SK-N-SH (cell line): Measurements from ENCODE around the gene GRK5. TPM values are rescaled to one million over a fixed set of nuclear protein-coding genes. Genes with fewer than 3 reads are reported as not detected.
A peak's percentile ranks its signal among the peaks of the same experiment; 100 is the strongest.

ENCODE experiments used
- CTCF ChIA-PET: fragments of 300-600, 350-600 bp; formaldehyde crosslinking; extraction: SDS; loops from one replicate; lab custom pipeline; 2021; lab: Yijun Ruan, JAX
- POLR2A ChIA-PET: fragments of 350-600 bp; sonication (Branson Sonifier 250); formaldehyde crosslinking; extraction: SDS; loops from one replicate; lab custom pipeline; 2020; ENCODE audit warnings: antibody characterized with exemption, inconsistent platforms; lab: Yijun Ruan, JAX
- DNase-seq: peaks from one replicate; pipeline ENCODE4 v3.0.0; 2012
- H2AFZ ChIP-seq: fragments of 200-600 bp; sonication (generic); 2 replicates; pipeline ENCODE4 v1.8.1; 2016; ENCODE audit warnings: antibody characterized with exemption, mild to moderate bottlenecking, low read depth
- H3F3A ChIP-seq: fragments of 200-600 bp; sonication (generic); replicated peaks from 2 replicates; pipeline ENCODE3; 2016; ENCODE audit warnings: antibody characterized with exemption, mild to moderate bottlenecking; ENCODE audit not compliant: insufficient read depth
- H3K27ac ChIP-seq, 2 experiments: fragments of 200-500 bp in 1 of 2; fragments of 200-600 bp in 1 of 2; sonication (Bioruptor generic) in 1 of 2; sonication (generic), shearing (Covaris generic) in 1 of 2; 2 replicates each; pipeline versions ENCODE4 v1.5.1 to v1.6.1; 2014 to 2016; ENCODE audit warnings: low read depth in 2 of 2, inconsistent platforms in 1 of 2, low read length in 1 of 2, mild to moderate bottlenecking in 1 of 2, mixed read lengths in 1 of 2
- H3K27me3 ChIP-seq: fragments of 200-600 bp; sonication (generic), shearing (Covaris generic); 2 replicates; pipeline ENCODE4 v1.6.1; 2016; ENCODE audit warnings: mixed run types; ENCODE audit not compliant: insufficient read depth
- H3K36me3 ChIP-seq, 2 experiments: fragments of 200-500 bp in 1 of 2; fragments of 200-600 bp in 1 of 2; sonication (Bioruptor generic) in 1 of 2; sonication (generic) in 1 of 2; replicated peaks in 1 of 2; 2 replicates each; pipeline versions ENCODE3 to v1.5.1; 2014 to 2016; ENCODE audit warnings: low read length in 1 of 2, mild to moderate bottlenecking in 1 of 2; ENCODE audit not compliant: insufficient read depth in 2 of 2, control insufficient read depth in 1 of 2
- H3K4me1 ChIP-seq, 2 experiments: fragments of 200-500 bp in 1 of 2; fragments of 200-600 bp in 1 of 2; sonication (Bioruptor generic) in 1 of 2; sonication (generic), shearing (Covaris generic) in 1 of 2; 2 replicates each; pipeline versions ENCODE4 v1.5.1 to v1.6.1; 2014 to 2016; ENCODE audit warnings: low read depth in 1 of 2, low read length in 1 of 2, mixed run types in 1 of 2; ENCODE audit not compliant: insufficient read depth in 2 of 2, control insufficient read depth in 1 of 2
- H3K4me2 ChIP-seq: fragments of 200-600 bp; sonication (generic), shearing (Covaris generic); 2 replicates; pipeline ENCODE4 v1.6.1; 2017; ENCODE audit warnings: mixed run types
- H3K4me3 ChIP-seq, 2 experiments: fragments of 200-500 bp in 1 of 2; fragments of 200-600 bp in 1 of 2; sonication (Bioruptor generic) in 1 of 2; sonication (generic), shearing (Covaris generic) in 1 of 2; 2 replicates each; pipeline versions ENCODE4 v1.5.1 to v1.8.1; 2014 to 2016; ENCODE audit warnings: low read depth in 2 of 2, inconsistent platforms in 1 of 2, low read length in 1 of 2, mild to moderate bottlenecking in 1 of 2, mixed read lengths in 1 of 2, moderate library complexity in 1 of 2
- H3K79me2 ChIP-seq: fragments of 200-600 bp; sonication (generic); 2 replicates; pipeline ENCODE4 v1.8.1; 2017; ENCODE audit warnings: mild to moderate bottlenecking; ENCODE audit not compliant: insufficient read depth
- H3K9ac ChIP-seq: fragments of 200-600 bp; sonication (generic); 2 replicates; pipeline ENCODE4 v1.6.1; 2017; ENCODE audit warnings: mixed run types
- H3K9me2 ChIP-seq: fragments of 200-600 bp; sonication (generic); 2 replicates; pipeline ENCODE4 v1.6.1; 2017; ENCODE audit warnings: mixed run types
- H3K9me3 ChIP-seq: fragments of 200-600 bp; sonication (generic); 2 replicates; pipeline ENCODE4 v1.6.1; 2017; ENCODE audit warnings: mixed run types, mild to moderate bottlenecking, moderate library complexity
- H4K20me1 ChIP-seq: fragments of 200-600 bp; sonication (generic); 2 replicates; pipeline ENCODE4 v1.6.1; 2017; ENCODE audit warnings: mild to moderate bottlenecking, mixed run types; ENCODE audit not compliant: insufficient read depth
- CTCF ChIP-seq: fragments of 200-600 bp; sonication (generic); IDR thresholded peaks from 2 replicates; pipeline ENCODE4 v1.6.1; 2017; ENCODE audit warnings: antibody characterized with exemption, mild to moderate bottlenecking, moderate library complexity
- EP300 ChIP-seq, 2 experiments: IDR thresholded peaks; 2 replicates each; pipeline versions ENCODE4 v1.4.0 to v1.6.1; 2012; ENCODE audit warnings: borderline replicate concordance in 1 of 2, low read depth in 1 of 2, low read length in 1 of 2
- FOSL2 ChIP-seq: IDR thresholded peaks from 2 replicates; pipeline ENCODE4 v1.4.0; 2012; ENCODE audit warnings: low read depth, mild to moderate bottlenecking, moderate library complexity, borderline replicate concordance
- GABPA ChIP-seq: IDR thresholded peaks from 2 replicates; pipeline ENCODE4 v1.4.0; 2012; ENCODE audit warnings: low read depth, mild to moderate bottlenecking
- JUND ChIP-seq: IDR thresholded peaks from 2 replicates; pipeline ENCODE4 v1.4.0; 2012
- MAX ChIP-seq: IDR thresholded peaks from 2 replicates; pipeline ENCODE4 v1.4.0; 2012; ENCODE audit warnings: low read depth
- MEF2A ChIP-seq: IDR thresholded peaks from 2 replicates; pipeline ENCODE4 v1.4.0; 2012; ENCODE audit warnings: low read depth, borderline replicate concordance
- MXI1 ChIP-seq: IDR thresholded peaks from 2 replicates; pipeline ENCODE4 v1.6.1; 2012; ENCODE audit warnings: mild to moderate bottlenecking, low read depth, low read length, improper control_type of control experiment
- POLR2AphosphoS5 ChIP-seq: IDR thresholded peaks from 2 replicates; pipeline ENCODE4 v1.6.1; 2012; ENCODE audit warnings: low read depth, low read length
- RCOR1 ChIP-seq: fragments of 150-350 bp; IDR thresholded peaks from 2 replicates; pipeline ENCODE4 v1.6.1; 2017; ENCODE audit warnings: antibody characterized with exemption, low read length
- REST ChIP-seq: IDR thresholded peaks from 2 replicates; pipeline ENCODE4 v1.6.1; 2012; ENCODE audit warnings: mild to moderate bottlenecking, low read depth, low read length, moderate library complexity
- TAF1 ChIP-seq: IDR thresholded peaks from 2 replicates; pipeline ENCODE4 v1.6.1; 2012; ENCODE audit warnings: low read depth, mild to moderate bottlenecking, low read length, moderate library complexity, borderline replicate concordance
- TCF12 ChIP-seq: IDR thresholded peaks from 2 replicates; pipeline ENCODE4 v1.4.0; 2012
- TEAD4 ChIP-seq: IDR thresholded peaks from 2 replicates; pipeline ENCODE4 v1.4.0; 2012; ENCODE audit warnings: mild to moderate bottlenecking, borderline replicate concordance; ENCODE audit not compliant: insufficient read depth
- YY1 ChIP-seq: IDR thresholded peaks from 2 replicates; pipeline ENCODE4 v1.4.0; 2012; ENCODE audit warnings: low read depth, mild to moderate bottlenecking
- WGBS: methylation state at CpG from one replicate; pipeline ENCODE4 v1.1.6; 2017; ENCODE audit warnings: low lambda C conversion rate; 5-methylcytosine and 5-hydroxymethylcytosine counted together
- polyA plus RNA-seq, 3 experiments: library from polyadenylated mRNA; depleted of rRNA; stranded (reverse); fragments of >200 nt; gene quantifications; 2 replicates each; pipeline ENCODE4 v1.2.3, GENCODE V29; 2012

GRK5 gene
- polyA plus RNA-seq, 1 of the 3 experiments (the other 2 are of a cell fraction) = 12.1 TPM

GRCh38 chr10:119297207-119297968 lies 90.0 kb downstream of the GRK5 start:
- Histone ChIP-seq H3K4me2 (no peak overlapping the region), H3K4me3 (no peak overlapping the region), H4K20me1 (no peaks in the 10 kb centered on the region), H3K9ac (no peak overlapping the region), H3K4me1 (peaks cover 0 to 16% of the 10 kb centered on the region in 2 experiments; a peak in 2 of 4 replicates), H3K9me3 (no peaks in the 10 kb centered on the region), H3K36me3 (no peaks in the 10 kb centered on the region), H3K27ac (no peak overlapping the region), H3K27me3 (no peaks in the 10 kb centered on the region), H3K9me2 (no peaks in the 10 kb centered on the region), H2AFZ (no peak overlapping the region), H3F3A (no peaks in the 10 kb centered on the region), H3K79me2 (no peaks in the 10 kb centered on the region)
- 96% methylated on average over 5 of the region's 5 CpGs for WGBS
- CTCF ChIA-PET = interaction anchor here (1.2 kb wide), 1 partner anchor 91 kb away, joined by 5 read pairs; the partner anchor contains the start of gene GRK5
- DNase-seq = no peak
- TF ChIP-seq RCOR1 = no peak
- TF ChIP-seq POLR2AphosphoS5 = no peak
- TF ChIP-seq GABPA = no peak
- no peak for TF ChIP-seq YY1
- TF ChIP-seq MAX = no peak
- no peak for TF ChIP-seq MEF2A
- no peak for TF ChIP-seq REST
- TF ChIP-seq JUND = no peak
- no peak for TF ChIP-seq TAF1
- TF ChIP-seq MXI1 = no peak
- no peak for TF ChIP-seq EP300 (IDR thresholded peaks at IDR 0.05; ENCODE audit: borderline replicate concordance in 1 of 2, low read depth in 1 of 2, low read length in 1 of 2)
- POLR2A ChIA-PET = no interaction called here

- DNase-seq = no peak
- Histone ChIP-seq H3F3A (no peaks in the 10 kb centered on the region), H3K27ac (no peak overlapping the region), H2AFZ (no peak overlapping the region), H3K9me3 (no peaks in the 10 kb centered on the region), H4K20me1 (no peaks in the 10 kb centered on the region), H3K4me1 (peaks cover 0 to 26% of the 10 kb centered on the region in 2 experiments; a peak in 2 of 4 replicates), H3K36me3 (no peaks in the 10 kb centered on the region), H3K4me2 (no peak overlapping the region), H3K27me3 (no peaks in the 10 kb centered on the region), H3K79me2 (no peaks in the 10 kb centered on the region), H3K9me2 (no peaks in the 10 kb centered on the region), H3K9ac (no peak overlapping the region), H3K4me3 (no peak overlapping the region)
- 80% methylated on average over 4 of the region's 4 CpGs for WGBS
- CTCF ChIA-PET = interaction anchor here (1.4 kb wide), 1 partner anchor 89 kb away, joined by 3 read pairs; no protein-coding TSS in a partner anchor
- TF ChIP-seq TCF12 (peak; percentile 24; the same call in 1 of the 2 replicates), TEAD4 (no peak), REST (no peak), FOSL2 (no peak), CTCF (no peak)
- POLR2A ChIA-PET = no interaction called here
These were observed 91.4 kb downstream of the GRK5 start for GRCh38 chr10:119298810-119299209.
